Activated CD4-positive, alpha-beta T cell treated with anti-CD3 and anti-CD28 coated beads, Interleukin-2, amount 50 U/mL, for 1 hour (primary cell): ENCODE results near the gene SLC48A1.

Experiments used
- DNase-seq: peaks from one replicate; pipeline ENCODE4 v3.0.0-alpha.2; 2020

SLC48A1 gene

DNA sequence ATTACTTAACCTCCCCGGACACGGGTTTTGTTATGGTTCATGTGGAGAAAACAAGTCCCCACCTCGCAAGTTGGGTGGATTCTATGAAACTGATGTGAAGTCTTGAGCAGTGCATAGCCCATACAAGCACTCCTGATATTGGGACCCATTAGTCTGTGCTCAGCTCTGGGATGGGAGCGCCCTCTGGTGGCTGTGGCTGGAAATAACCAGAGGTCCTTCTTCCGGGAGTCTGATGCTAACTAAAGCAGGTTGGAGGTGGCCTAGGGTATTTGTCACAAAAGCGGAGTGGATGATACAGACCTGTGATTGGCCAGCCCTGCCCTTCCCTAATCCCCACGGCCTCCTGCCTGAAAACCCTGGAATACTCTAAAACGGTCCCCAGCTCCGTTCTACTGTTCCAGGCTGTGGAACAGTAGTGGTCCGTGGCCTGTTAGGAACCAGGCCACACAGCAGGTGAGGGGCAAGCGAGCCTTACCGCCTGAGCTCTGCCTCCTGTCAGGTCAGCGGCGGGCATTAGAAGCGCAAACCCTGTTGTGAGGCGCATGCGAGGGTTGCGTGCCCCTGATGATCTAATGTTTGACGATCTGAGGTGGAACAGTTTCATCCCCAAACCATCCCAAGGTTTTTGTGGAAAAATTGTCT, 6.4 kb downstream of the SLC48A1 start:
- peak; percentile 95 for DNase-seq

DNA sequence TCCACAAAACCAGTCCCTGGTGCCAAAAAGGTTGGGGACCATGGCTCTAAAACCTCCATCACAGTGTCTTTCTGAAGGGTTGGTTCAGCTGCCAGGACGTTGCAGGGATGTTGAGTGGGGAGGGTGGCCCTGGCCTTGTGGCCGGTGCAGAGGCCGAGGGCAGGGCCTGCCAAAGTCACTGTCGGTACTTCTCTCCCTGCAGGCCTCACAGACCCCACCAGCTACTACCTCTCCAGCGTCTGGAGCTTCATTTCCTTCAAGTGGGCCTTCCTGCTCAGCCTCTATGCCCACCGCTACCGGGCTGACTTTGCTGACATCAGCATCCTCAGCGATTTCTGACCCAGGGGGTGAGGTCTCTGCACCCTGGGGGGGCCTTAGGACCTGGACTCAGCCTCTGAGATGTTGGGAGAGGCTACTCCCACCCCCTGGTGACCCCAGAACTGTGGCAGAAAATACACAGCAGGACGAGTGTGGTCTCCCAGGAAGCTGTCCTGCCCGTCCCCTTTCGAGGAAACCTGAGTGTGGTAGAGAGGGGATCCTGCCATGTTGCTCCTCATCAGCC, 7.0 kb downstream of the SLC48A1 start:
- no peak for DNase-seq

DNA sequence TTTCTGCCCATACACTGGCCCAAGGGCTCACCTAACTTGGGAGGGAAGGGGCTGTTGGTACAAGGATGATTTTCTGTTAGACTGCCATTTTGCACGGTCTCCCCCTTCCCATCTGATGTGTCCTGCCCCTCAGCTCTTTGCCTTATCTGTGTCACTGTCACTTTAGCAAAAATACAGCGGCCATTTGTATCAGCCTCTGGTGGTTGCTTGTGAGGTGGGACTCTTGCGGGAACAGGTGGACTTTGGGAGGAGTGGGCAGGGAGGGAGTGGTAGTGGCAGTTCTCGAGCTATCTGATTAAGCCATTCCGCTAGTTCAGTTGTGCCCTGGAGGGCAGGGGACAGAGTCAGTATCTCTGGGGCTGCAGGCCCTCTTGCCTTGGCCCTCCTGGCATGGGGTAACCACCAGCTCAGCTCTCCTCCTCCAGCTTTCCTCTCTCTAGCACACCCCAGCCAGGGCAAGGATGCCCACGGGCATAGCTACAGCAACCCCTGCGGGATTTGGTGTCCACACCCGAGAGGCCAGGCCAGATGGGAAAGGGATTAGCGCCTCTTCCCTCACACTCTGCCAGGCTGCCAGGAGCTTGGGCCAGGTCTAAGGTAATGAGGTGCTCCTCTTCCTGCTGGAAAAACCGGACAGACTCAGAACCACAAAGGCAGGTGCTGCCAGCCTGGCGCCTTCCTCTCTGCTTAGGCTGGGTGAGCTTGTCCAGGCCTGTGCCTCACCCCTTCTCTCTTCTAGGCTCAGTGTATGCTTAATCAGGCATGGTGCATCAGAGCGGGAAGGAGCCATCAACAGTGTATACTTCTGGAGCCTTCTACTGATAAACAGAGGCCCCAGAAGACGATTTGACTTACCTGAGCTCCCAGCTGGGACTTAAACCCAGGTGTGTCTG, 8.7 kb downstream of the SLC48A1 start:
- no peak for DNase-seq

DNA sequence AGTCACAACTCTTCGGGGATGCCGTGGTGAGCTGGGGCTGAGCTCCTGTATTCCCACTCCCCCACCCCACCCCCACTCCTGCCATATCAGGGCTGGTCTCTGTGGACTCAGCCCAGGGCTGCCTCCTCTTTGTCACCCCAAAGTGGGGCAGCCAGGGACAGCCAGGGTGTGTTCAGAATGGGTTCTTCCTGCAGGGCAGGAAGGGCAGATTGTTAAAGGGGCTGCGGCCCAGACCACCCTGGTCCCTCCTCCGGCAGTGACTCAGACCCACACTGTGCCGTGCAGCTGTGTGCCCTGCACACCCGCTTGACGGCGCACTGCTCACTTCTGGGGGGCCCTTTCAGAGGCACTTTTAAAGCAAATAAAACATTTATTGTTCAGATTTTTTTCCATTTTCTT, 9.3 kb downstream of the SLC48A1 start:
- DNase-seq: no peak

DNA sequence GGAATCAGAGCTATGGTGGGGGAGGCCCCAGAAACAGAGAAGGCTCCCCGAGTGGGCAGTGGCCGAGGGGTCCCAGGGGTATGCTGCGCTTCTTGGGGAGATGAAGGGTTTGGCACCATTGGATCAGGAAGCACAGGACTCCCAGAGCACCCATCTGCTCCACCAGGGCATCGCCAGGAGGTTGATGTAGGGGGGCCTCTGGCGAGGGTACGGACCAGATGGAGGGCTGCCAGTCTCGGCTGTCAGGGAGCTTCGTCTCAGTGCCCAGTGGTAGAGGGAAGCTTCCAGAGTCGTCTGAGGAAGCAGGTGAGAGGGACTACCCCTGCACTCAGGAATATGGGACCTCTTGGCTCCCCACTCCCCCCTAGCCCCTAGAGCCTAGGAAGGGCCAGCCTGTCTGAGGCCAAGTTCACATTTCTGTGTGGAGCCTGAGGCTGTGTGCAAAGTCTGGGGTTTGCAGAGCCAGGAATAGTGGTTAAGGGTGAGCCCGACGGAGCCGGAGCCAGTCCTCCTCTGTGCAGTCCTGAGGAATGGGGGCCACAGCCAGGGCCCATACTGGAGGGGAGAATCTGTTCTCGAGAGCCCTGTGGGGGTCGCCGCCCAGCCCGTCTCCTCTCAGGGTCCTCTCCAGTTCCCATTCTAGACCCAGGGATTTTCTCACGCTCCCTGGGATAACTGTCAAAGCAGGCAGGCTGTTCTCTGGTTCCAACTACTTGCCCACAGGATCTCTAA, 10.2 kb downstream of the SLC48A1 start:
- no peak for DNase-seq

DNA sequence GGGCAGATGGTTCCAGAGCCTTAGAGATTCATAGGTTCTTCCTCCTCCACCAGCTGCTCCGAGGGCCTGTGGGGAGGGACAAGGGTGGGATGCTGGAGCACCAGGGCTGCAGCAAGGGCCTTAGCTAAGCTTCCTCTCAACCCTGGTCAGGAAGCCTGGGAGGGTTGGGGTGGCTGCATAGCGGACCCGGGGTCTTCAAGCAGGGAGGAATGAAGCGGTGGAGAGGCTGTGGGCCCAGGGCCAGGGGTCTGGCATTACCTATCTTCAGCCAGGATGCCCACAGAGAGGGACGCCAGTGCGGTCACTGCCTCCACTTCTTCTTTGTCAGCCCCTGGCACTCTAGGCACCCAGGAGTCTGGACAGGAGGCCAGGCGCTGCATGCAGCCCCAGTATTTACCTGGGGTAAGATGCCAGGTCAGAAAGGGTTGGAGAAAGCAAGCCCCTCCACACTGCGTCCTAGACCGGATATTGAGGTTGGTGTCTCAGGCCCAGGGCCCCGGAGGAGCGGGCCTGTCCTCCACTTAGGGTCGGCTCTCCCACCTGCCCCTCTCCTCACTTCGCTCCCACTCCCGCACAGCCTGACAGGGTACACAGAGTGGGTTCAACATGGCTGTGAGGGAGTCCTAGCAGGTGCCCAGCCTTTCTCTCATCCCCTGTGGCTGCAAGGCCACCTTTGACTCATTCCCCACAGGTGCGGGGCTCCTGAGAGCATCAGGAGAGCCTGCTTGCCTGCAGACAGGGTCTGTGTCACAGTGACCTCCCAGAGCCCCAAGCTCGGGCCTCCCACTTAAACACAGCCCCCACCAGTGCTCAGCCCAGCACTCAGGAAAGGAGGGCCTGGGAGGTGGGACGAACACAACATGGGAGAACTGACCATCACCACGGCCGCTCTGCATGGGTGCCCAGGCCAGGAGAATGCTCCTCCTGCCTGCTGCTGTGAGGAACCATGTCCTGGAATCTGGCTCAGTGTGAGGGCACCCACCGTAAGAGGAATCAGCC, 11.1 kb downstream of the SLC48A1 start:
- no peak for DNase-seq

DNA sequence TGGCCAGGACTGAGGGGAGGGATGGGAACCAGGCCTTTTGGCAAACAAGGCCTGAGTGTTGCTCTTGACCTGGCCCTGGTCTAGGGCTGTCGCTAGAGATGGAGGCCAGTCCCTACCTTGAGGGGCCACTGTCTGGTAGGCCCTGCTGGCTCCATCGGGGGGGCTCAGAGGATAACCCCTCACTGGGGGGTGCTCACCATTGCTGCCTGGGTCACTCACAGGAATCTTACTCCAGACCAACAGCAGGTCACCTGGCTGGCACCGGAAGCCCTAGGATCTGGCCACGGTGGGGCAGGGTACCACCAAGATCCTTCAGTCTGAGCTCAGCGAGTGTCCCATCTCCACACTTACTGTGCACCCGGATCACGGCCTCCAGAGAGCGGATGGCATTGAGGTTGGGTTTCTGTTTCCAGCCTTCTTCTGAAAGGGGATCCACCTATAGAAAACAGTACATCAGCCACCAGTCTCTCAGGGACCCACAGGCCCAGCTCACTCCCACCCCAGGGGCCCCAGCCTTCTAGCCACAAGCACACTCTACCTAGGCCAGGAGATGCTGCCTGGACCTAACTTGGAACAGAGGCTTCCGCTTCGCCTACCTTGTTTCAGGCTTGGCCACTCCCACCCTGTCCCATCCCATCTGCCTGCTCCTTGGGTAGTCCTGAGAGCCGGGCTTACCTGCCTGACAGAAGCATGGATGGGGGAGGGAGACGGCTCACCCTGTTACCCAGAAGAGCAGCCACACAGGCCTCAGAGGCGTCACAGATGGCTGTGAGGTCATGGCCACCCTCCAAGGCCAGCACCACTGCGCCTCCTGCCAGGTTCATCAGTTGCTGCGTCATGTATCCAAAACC, 12.2 kb downstream of the SLC48A1 start:
- DNase-seq: no peak

DNA sequence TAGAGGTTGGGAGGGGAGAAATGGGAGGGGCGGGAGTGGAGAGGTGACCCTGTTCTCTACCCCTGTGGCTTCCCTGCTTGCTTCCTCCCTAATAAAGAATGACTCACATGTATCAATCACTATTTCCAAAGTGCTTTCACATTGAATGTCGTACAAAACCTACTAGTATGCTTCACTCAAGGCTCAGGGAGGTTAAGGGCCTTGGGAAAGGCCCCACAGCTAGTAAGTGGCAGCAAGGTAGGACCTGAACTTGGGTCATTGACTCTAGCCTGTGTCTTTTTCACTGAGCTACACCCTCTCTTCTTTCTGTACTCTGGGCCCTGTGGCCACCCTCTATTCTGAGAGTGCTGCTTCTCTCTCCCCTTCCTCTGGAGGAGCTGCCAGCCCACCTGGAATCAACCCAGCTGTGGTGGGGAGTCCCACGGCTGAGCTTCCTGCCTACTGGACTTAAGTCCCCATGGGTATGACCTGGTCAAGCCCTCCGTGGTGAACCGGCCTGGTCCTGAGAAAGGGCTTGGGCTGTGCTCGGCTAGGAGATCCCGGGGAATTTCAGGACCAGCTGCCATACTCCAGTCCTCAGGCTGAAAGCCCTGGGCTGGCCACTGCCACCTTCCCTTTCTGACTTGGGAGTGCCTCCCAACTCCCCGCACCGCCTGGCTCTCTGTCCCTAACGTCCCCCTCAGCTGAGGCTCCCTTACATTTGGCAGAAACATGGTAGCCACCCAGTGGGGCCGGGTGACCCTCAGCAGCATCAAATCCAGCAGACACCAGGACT, 13.0 kb downstream of the SLC48A1 start:
- no peak for DNase-seq

DNA sequence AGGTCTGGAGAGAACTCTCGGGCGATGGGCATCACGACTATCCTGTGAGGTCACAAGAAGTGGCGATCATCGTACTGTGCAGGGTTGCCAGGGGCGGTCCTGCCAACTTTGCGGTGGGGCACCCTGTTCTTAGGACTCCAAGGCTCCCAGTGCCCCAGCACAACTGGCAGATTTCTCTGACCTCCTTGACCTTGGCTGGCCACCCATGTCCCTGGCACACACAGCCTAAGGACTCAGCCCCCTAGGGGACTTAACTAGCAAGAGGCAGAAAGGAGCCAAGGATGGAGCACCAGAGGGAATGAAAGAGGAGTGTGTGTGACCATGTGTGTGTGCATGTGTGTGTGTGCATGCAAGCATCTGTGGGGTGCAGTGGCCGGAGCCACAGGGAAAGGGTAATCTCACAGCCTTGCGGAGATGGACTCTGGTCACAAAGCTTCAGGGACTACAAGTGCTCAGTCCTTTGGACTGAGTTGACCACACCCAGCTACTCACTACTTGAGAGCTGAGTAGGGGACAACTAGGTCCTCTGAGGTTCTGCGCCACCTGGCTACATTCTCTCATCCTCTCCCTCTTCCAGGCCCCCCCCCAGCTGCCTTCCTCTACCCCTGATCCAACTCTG, 13.7 kb downstream of the SLC48A1 start:
- DNase-seq: no peak

DNA sequence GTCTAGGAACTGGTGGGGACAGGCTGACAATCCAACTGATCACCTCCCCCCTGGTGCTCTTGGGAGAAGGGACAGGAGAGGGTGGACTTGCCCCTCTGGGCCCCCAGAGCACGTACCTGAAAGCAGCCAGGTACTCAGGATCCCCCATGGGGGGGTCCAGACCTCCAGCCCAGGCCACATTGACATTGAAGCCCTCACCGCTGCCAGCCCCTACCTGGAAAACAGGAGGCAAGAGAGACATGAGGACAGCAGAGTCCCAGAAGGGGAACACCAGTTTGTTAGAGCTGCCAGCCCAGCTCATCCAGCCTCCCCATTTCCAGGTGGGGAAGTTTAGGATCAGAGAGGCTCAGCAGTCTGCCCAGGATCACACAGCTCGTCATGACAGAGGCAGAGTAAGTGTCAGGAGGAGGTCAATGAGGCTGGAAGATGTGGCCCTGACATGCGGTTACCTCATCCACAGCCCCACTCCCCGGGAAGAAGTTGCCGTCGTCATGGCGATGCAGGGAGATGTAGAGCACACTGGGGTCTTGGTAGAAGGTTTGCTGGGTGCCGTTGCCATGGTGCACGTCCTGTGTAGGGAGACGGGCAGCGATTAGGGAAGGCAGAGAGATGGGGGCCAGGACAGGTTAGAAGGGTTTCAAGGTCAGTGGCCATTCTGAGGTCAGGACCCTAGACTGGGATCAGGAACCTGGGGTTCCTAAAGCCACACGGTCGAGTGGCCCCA, 14.7 kb downstream of the SLC48A1 start:
- no peak for DNase-seq

DNA sequence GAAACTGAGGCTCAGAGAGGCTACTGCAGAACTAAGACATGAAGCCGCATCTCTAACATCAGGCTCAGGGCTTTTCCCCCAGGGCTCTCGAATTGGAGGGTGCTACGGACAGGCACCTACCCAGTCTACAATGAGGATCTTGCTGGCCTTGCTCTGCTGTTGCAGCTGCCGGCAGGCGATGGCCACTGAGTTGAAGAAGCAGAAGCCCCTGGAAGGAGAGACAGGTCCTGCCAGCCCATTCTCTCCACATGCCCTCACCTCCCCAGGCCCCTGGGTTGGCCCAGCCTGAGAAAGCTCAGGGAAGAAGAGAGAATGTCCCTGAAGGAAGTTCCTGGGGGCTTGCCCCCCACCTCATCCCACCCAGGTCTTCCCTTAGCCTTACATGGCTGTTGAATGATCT, 16.1 kb downstream of the SLC48A1 start:
- no peak for DNase-seq

DNA sequence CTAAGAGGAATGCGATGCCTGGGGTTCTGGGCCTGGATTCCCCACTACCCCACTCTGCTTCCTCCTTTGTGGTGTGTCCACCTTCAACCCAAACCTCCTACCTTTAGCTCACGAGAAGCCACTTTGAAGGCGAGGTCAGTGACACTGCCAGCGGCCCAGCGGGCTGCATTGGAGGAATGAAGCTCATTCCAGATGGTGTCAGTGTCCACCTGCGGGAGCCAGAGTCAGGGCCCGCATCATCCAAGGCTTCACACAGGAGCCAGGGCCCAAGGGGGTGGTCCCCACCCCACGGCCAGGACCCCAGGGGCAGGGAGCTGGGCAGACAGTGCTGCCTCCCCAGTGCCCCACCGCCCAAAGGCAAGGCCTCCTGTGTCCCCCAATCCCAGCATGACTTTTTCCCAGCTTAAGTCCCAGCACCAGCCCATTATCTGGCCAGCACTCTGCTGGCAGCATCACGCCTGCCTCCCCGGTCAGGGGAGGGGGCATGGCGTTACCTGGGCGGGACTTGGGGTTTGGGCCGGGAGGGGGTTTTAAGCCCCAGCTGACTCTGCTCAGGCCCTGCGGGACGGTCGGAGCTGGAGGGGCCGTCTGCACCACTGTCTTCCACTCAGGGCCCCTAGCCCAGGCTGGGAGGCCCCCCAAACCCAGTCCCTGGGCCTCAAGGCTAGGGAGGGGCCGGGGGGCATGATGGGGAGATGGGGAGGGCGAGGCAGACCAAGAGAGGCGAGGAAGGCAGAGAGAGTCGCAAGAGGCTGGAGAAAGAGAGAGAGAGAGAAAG, 16.9 kb downstream of the SLC48A1 start:
- no peak for DNase-seq

DNA sequence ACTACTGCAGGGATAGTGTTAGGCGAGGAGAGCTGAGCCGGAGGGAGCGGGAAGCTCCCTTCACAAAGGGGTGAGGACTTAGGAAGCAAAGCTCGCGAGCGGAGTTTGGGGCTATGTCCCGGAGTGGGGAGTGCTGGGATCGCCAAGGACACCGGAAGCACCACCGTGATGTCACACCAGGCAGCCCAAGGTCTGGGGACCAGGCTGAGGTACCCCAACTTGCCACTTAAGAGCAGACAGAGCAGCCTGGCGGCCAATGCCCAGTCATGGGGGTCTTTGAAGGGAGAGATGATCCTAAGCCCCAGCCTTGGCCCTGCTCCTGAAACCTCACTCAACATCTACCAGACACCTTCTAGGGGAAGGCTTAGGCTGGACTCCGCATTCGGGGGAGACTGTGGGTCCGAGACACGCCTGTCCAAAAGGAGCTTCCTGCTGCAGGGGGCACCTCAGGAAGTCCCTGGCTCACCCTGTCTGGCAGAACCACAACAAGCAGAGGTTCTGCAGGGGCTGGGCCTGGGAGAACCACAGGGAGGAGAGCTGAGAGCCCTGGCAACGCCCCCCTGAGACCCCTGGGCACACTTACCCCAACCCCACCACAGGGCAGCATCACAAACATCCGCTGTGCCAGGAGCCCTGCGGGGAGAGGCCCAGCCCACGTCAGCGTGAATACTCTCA, 17.8 kb downstream of the SLC48A1 start:
- DNase-seq: no peak

DNA sequence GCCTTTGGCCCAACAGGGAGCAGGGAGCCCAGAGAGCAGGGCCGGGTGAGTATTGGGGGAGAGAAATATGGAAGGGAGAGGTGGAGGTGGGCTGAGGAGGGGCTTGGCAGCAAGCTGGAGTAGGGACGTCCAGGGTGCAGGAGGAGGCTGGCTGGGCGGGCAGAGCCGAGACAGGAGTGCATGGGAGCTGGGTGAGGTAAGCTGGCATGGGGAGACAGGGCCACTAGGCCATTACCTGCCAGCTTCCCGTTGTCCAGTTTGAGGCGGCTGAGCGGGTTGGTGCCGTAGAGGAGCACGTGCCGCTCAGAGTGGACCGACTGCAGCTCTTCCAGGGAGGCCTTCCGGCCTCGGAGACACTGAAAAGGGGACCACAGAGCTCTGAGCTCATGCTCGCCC, 18.3 kb downstream of the SLC48A1 start:
- no peak for DNase-seq

DNA sequence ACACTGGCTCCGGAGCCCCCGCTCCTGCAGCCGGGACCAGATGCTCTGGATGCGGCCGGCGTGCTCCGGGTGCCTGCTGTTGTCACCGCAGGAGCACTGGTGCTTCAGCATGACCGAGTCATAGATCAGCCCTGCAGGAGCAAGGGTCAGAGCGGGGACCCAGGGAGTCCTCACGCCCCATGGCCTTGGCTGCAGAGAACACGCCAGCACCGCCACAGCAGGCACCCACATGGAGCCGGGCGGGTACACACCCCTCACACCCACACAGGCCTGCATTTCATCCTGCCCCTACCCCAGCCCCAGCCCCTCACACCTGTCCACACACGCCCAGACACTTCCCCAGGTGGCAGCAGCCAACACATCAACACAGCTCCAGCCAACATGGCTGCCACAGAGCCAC, 18.8 kb downstream of the SLC48A1 start:
- no peak for DNase-seq

DNA sequence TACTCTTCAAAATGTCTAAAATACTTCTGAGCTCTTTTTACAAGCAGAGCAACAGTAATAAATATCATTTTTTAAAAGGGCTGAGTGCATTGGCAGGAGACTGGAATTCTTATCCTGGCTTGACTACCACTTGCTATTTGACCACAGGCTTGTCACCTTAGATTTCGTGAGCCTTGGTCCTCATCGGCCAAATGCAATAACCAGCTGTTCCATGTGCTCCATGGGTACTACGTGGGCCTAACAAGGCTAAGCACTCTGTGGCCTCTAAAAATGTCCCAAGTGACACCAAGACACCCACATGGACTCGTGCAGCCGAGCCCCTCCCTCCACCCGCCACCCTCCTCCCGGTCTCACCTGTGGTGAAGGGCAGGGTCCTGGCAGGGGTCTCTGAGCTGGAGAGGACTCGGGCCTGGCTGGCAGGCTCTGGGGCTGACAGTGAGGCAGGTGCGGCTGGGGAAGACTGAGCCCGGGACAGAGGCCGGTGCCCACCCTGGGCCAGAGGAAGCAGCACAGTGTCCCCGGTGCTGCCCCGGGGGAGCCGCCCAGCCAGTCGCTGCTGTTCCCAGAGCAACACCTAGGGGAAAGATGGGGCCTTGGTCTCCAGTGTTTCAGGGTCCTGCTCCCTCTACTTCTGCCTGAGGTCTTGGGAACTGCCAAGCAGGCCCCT, 20.1 kb downstream of the SLC48A1 start:
- DNase-seq: no peak

DNA sequence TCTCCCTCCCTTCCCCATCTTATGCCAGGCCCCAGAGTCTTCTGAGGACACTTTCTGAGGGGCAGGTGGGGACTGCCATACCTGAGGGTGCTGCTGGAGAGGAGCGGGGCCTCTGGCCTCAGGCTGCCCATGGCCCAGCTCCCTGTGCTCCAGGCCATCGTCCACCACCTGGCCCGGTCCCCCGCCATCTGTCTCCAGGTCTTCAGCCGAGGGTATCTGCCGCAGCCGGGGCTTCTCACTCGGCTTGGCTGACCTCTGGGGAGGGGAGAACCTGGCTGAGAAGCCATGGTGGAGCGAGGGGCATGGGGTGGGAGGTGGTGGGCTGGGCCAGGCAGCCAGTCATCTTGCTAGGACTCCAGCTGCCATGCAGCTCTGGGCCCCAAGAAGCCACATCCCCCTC, 21.6 kb downstream of the SLC48A1 start:
- DNase-seq: no peak
